Skeletal muscle cell (primary cell): ENCODE data around the gene TTC28.
"Not testable (repeated sequence)": the region's sequence is repeated elsewhere in the genome, so short reads cannot be mapped to it uniquely, and the experiment has no call there.

Experiments used
- DNase-seq: peaks from one replicate; pipeline ENCODE4 v3.0.0-alpha.2; 2010; ENCODE audit warnings: low read depth
- H3K4me3 ChIP-seq: 2 replicates; pipeline ENCODE4 v1.5.1; 2011; ENCODE audit warnings: low read depth, mild to moderate bottlenecking, control low read depth, low read length, moderate library complexity

TTC28 gene

GRCh38 chr22:28570696-28571373, 108.8 kb downstream of the TTC28 start:
- H3K4me3 ChIP-seq: no peak overlapping the region
- DNase-seq: no peak

GRCh38 chr22:28568974-28569373, 110.7 kb downstream of the TTC28 start:
- not testable (repeated sequence) for H3K4me3 ChIP-seq, DNase-seq

- H3K4me3 ChIP-seq: no peak overlapping the region
- DNase-seq: no peak
Observed at GRCh38 chr22:28568099-28568498, 111.5 kb downstream of the TTC28 start.

- DNase-seq, H3K4me3 ChIP-seq: not testable (repeated sequence)
Observed at GRCh38 chr22:28566920-28567499, 112.6 kb downstream of the TTC28 start.

- H3K4me3 ChIP-seq: no peak overlapping the region
- no peak for DNase-seq
Observed at GRCh38 chr22:28563636-28564035, 116.0 kb downstream of the TTC28 start.

- DNase-seq: no peak
- no peak overlapping the region for H3K4me3 ChIP-seq
Observed at GRCh38 chr22:28562324-28562723, 117.3 kb downstream of the TTC28 start.

GRCh38 chr22:28560743-28561101, 118.9 kb downstream of the TTC28 start:
- H3K4me3 ChIP-seq, DNase-seq: not testable (repeated sequence)

GRCh38 chr22:28560046-28560742, 119.4 kb downstream of the TTC28 start:
- H3K4me3 ChIP-seq: no peak overlapping the region
- DNase-seq: peak; percentile 15

GRCh38 chr22:28557184-28557583, 122.5 kb downstream of the TTC28 start:
- no peak for DNase-seq

GRCh38 chr22:28553108-28553866, 126.4 kb downstream of the TTC28 start:
- not testable (repeated sequence) for DNase-seq

More at GRCh38 chr22:28557184-28557583, 122.5 kb downstream of the TTC28 start:
- H3K4me3 ChIP-seq: no peak overlapping the region

GRCh38 chr22:28548406-28548805, 131.2 kb downstream of the TTC28 start:
- no peak for DNase-seq
- H3K4me3 ChIP-seq: no peak overlapping the region

More at GRCh38 chr22:28553108-28553866, 126.4 kb downstream of the TTC28 start:
- H3K4me3 ChIP-seq: not testable (repeated sequence)

GRCh38 chr22:28547132-28547842, 132.4 kb downstream of the TTC28 start:
- no peak overlapping the region for H3K4me3 ChIP-seq
- peak; percentile 47 for DNase-seq

- DNase-seq: no peak
- no peak overlapping the region for H3K4me3 ChIP-seq
Observed at GRCh38 chr22:28544431-28544868, 135.2 kb downstream of the TTC28 start.

- no peak overlapping the region for H3K4me3 ChIP-seq
- no peak for DNase-seq
Observed at GRCh38 chr22:28542980-28543621, 136.5 kb downstream of the TTC28 start.

- H3K4me3 ChIP-seq: no peak overlapping the region
Observed at GRCh38 chr22:28541137-28541536, 138.5 kb downstream of the TTC28 start.

GRCh38 chr22:28538922-28539321, 140.7 kb downstream of the TTC28 start:
- no peak overlapping the region for H3K4me3 ChIP-seq
- no peak for DNase-seq

More at GRCh38 chr22:28541137-28541536, 138.5 kb downstream of the TTC28 start:
- no peak for DNase-seq

- not testable (repeated sequence) for DNase-seq, H3K4me3 ChIP-seq
Observed at GRCh38 chr22:28530565-28530964, 149.1 kb downstream of the TTC28 start.

- DNase-seq, H3K4me3 ChIP-seq: not testable (repeated sequence)
Observed at GRCh38 chr22:28529144-28529543, 150.5 kb downstream of the TTC28 start.

- no peak overlapping the region for H3K4me3 ChIP-seq
- no peak for DNase-seq
Observed at GRCh38 chr22:28521451-28521850, 158.2 kb downstream of the TTC28 start.
